ENCODE results near the gene ORAI3. TPM values are rescaled to one million over a fixed set of nuclear protein-coding genes. Genes with fewer than 3 reads are reported as not detected.

The ORAI3 gene
- total RNA-seq, 5 donors from 2014 or later (not counting 1 experiment from before 2014, with no cell fraction given) = 6.6 to 22.3 (median 20.8) TPM

DNA sequence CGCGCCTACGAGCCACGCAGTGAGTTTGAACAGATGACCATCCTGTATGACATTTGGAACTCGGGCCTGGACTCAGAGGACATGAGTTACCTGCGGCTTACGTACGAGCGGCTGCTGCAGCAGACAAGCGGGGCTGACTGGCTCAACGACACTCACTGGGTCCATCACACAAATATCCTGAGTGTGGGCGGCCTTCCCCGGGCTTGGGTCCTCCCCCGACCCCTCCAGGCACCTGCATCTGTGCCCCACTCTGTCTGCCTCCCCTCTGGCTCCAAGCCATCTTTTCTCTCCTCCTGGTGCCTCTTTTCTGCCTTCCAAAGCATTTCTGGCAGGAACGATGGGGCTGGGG is 31.1 kb downstream of the ORAI3 start:
- Mint-ChIP-seq H3K36me3 (peaks cover 33% of the 10 kb centered on the region), H3K9me3 (no peaks in the 10 kb centered on the region), H3K4me1 (peaks cover 0 to 2% (median 0%) of the 10 kb centered on the region in 3 donors), H3K27me3 (no peaks in the 10 kb centered on the region), H3K4me3 (no peak overlapping the region), H3K27ac (no peak overlapping the region)
- Histone ChIP-seq H3K27ac (ENCODE audit: low read length) (no peak overlapping the region), H3K4me3 (ENCODE audit: control insufficient read depth in 1 of 2, extremely low read depth in 1 of 2, low read length in 1 of 2) (no peak overlapping the region), H3K36me3 (ENCODE audit: control insufficient read depth in 2 of 2, extremely low read depth in 1 of 2, insufficient read depth in 1 of 2, low read length in 1 of 2) (peaks cover 34 to 62% of the 10 kb centered on the region in 2 donors), H3K27me3 (replicated peaks in 1 of 2; ENCODE audit: control insufficient read depth in 2 of 2, extremely low read depth in 1 of 2, insufficient read depth in 2 of 2, low read length in 1 of 2) (no peaks in the 10 kb centered on the region), H3K4me1 (ENCODE audit: control insufficient read depth in 1 of 2, extremely low read depth in 1 of 2, insufficient read depth in 2 of 2, low read length in 2 of 2) (peaks cover 0 to 5% of the 10 kb centered on the region in 2 experiments), H3K9me3 (no peaks in the 10 kb centered on the region)
- DNase-seq (no peak), ATAC-seq (replicated peaks in 1 of 4) (no peak)
- WGBS (ENCODE audit: insufficient coverage) = 95% methylated on average over 15 of the region's 15 CpGs
- POLR2A ChIA-PET = no interaction called here
- CTCF ChIA-PET = no interaction called here

DNA sequence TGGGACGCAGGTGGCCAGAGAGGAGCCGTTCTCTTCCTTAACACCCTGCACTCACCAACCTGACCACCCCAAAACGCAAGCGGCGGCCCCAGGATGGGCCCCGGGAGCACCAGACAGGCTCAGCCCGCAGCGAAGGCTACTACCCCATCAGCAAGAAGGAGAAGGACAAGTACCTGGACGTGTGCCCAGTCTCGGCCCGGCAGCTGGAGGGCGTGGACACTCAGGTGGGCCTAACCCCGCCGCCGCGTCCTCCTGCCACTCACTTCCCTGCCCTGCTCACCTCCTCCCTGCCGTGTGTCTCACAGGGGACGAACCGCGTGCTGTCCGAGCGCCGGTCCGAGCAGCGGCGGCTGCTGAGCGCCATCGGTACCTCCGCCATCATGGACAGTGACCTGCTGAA is 31.6 kb downstream of the ORAI3 start:
- WGBS (ENCODE audit: insufficient coverage) = 98% methylated on average over 13 of the region's 29 CpGs
- CTCF ChIA-PET = no interaction called here
- Mint-ChIP-seq H3K36me3 (peaks cover 33% of the 10 kb centered on the region), H3K4me1 (peaks cover 0 to 2% (median 0%) of the 10 kb centered on the region in 3 donors), H3K27me3 (no peaks in the 10 kb centered on the region), H3K4me3 (no peak overlapping the region), H3K27ac (no peak overlapping the region), H3K9me3 (no peaks in the 10 kb centered on the region)
- no peak overlapping the region for H3K27ac ChIP-seq (ENCODE audit: low read length)
- peaks cover 0 to 9% of the 10 kb centered on the region in 2 experiments for H3K4me1 ChIP-seq (ENCODE audit: control insufficient read depth in 1 of 2, extremely low read depth in 1 of 2, insufficient read depth in 2 of 2, low read length in 2 of 2)
- H3K27me3 ChIP-seq (replicated peaks in 1 of 2; ENCODE audit: control insufficient read depth in 2 of 2, extremely low read depth in 1 of 2, insufficient read depth in 2 of 2, low read length in 1 of 2) = no peaks in the 10 kb centered on the region
- ATAC-seq (replicated peaks in 1 of 4) (no peak), DNase-seq (no peak)
- H3K9me3 ChIP-seq = no peaks in the 10 kb centered on the region
- peaks cover 33 to 58% of the 10 kb centered on the region in 2 donors for H3K36me3 ChIP-seq (ENCODE audit: control insufficient read depth in 2 of 2, extremely low read depth in 1 of 2, insufficient read depth in 1 of 2, low read length in 1 of 2)
- POLR2A ChIA-PET = interaction anchor here in 1 of 2 donors (0.6 kb wide), 1 partner anchor 77 kb away, joined by 3 read pairs; no protein-coding TSS in a partner anchor
- H3K4me3 ChIP-seq (ENCODE audit: control insufficient read depth in 1 of 2, extremely low read depth in 1 of 2, low read length in 1 of 2) = no peak overlapping the region

DNA sequence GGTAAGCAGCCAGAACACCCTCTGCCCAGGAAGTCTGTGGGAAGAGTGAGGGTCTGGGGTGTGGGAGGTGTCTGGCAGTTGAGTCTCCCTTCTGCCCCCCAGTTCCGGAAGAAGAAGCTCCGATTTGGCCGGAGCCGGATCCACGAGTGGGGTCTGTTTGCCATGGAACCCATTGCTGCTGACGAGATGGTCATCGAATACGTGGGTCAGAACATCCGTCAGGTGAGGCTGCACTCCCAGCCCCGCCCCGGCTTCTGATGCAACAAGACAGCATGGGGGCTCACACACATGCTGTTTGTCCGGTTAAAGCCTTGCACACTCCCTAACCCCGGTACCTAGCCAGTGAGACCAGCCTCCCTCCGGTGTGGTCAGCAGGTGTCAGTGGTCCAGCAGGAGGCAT is 32.1 kb downstream of the ORAI3 start:
- no peak overlapping the region for H3K4me3 Mint-ChIP-seq
- peaks cover 29% of the 10 kb centered on the region for H3K36me3 Mint-ChIP-seq
- no peak overlapping the region for H3K27ac Mint-ChIP-seq
- Histone ChIP-seq H3K4me1 (ENCODE audit: control insufficient read depth in 1 of 2, extremely low read depth in 1 of 2, insufficient read depth in 2 of 2, low read length in 2 of 2) (peaks cover 0 to 9% of the 10 kb centered on the region in 2 experiments), H3K36me3 (ENCODE audit: control insufficient read depth in 2 of 2, extremely low read depth in 1 of 2, insufficient read depth in 1 of 2, low read length in 1 of 2) (peaks cover 30 to 53% of the 10 kb centered on the region in 2 donors), H3K9me3 (no peaks in the 10 kb centered on the region), H3K27me3 (replicated peaks in 1 of 2; ENCODE audit: control insufficient read depth in 2 of 2, extremely low read depth in 1 of 2, insufficient read depth in 2 of 2, low read length in 1 of 2) (no peaks in the 10 kb centered on the region), H3K27ac (ENCODE audit: low read length) (no peak overlapping the region), H3K4me3 (ENCODE audit: control insufficient read depth in 1 of 2, extremely low read depth in 1 of 2, low read length in 1 of 2) (no peak overlapping the region)
- 98% methylated on average over 14 of the region's 14 CpGs for WGBS (ENCODE audit: insufficient coverage)
- CTCF ChIA-PET = no interaction called here
- POLR2A ChIA-PET = no interaction called here
- DNase-seq (no peak), ATAC-seq (replicated peaks in 1 of 4) (no peak)
- H3K9me3 Mint-ChIP-seq = no peaks in the 10 kb centered on the region
- H3K4me1 Mint-ChIP-seq = peaks cover 0 to 2% (median 0%) of the 10 kb centered on the region in 3 donors
- no peaks in the 10 kb centered on the region for H3K27me3 Mint-ChIP-seq

DNA sequence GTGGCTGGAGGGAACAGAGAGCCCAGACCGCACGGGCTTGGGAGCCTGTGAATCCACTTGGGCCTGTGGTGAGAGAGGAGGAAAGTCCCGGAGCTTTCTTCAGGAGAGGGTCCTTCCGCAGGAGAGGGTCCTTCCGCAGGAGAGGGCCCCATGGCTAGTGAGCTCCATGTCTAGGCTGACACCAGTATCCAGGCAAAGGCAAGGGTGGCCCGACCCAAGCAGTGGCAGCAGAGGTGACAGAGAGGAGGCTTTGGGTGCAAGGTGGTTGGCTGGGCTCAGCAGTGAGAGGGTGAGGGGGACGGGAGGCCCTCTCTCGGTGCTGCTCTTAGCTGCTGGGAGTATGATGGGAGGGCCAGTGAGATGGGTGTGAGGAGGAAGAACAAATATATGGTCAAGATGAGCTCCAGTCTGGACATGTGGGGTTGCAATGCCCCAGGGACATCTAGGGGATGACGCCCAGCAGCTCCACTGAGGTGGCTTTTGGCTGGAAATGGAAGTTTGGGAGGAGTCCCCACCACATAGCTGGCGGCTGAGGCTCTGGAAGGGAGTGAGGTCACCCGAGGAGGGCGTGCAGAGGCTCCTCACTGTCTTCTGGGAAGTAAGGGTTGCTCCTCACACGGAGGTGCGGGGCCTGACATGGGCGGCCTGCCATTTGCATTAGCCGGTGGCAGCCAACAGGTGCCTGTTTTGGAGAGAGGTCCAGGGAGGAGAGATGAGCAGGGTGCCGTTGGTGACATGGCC is 33.9 kb downstream of the ORAI3 start:
- H3K27me3 Mint-ChIP-seq = no peaks in the 10 kb centered on the region
- WGBS (ENCODE audit: insufficient coverage) = 92% methylated on average over 11 of the region's 17 CpGs
- H3K36me3 ChIP-seq (ENCODE audit: control insufficient read depth in 2 of 2, extremely low read depth in 1 of 2, insufficient read depth in 1 of 2, low read length in 1 of 2) = peaks cover 21 to 37% of the 10 kb centered on the region in 2 donors

DNA sequence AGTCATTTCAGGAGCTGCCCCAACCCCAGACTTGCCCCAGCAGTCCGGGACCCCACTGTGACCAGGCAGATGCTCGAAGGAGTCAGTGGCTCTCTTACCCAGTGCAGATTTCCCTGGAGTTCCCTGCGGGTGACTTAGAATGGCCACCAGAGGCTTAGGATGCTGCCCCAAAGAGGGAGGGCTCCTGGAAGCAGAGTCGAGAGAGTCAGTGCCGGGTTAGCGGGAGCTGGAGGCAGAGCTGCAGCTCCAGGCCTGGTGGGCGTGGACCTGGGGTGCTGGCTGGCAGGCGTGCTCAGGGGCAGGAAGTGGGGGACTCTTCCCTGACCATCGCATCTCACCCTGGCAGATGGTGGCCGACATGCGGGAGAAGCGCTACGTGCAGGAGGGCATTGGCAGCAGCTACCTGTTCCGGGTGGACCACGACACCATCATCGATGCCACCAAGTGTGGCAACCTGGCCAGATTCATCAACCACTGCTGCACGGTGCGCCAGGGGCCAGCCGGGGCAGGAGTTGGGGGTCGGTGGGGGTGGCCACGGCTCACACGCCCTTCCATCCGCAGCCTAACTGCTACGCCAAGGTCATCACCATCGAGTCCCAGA is 34.5 kb downstream of the ORAI3 start:
- 91% methylated on average over 25 of the region's 25 CpGs for WGBS (ENCODE audit: insufficient coverage)
- H3K27ac ChIP-seq (ENCODE audit: low read length) = no peak overlapping the region
- H3K36me3 ChIP-seq (ENCODE audit: control insufficient read depth in 2 of 2, extremely low read depth in 1 of 2, insufficient read depth in 1 of 2, low read length in 1 of 2) = peaks cover 21 to 37% of the 10 kb centered on the region in 2 donors
- CTCF ChIA-PET = interaction anchor here in 1 of 2 donors (0.6 to 3.6 kb wide), 3 partner anchors 53 to 461 kb away, joined by 3 to 19 read pairs (median 8); no protein-coding TSS in a partner anchor
- no peak for DNase-seq
- no peak for ATAC-seq (replicated peaks in 1 of 4)
- POLR2A ChIA-PET = interaction anchor here in 1 of 2 donors (0.5 kb wide), 1 partner anchor 120 kb away, joined by 5 read pairs; no protein-coding TSS in a partner anchor
- no peaks in the 10 kb centered on the region for H3K27me3 ChIP-seq (replicated peaks in 1 of 2; ENCODE audit: control insufficient read depth in 2 of 2, extremely low read depth in 1 of 2, insufficient read depth in 2 of 2, low read length in 1 of 2)
- peaks cover 0 to 1% (median 0%) of the 10 kb centered on the region in 3 donors for H3K4me1 Mint-ChIP-seq
- H3K27me3 Mint-ChIP-seq = no peaks in the 10 kb centered on the region
- H3K9me3 Mint-ChIP-seq = no peaks in the 10 kb centered on the region
- H3K36me3 Mint-ChIP-seq = peaks cover 19% of the 10 kb centered on the region
- no peak overlapping the region for H3K4me3 ChIP-seq (ENCODE audit: control insufficient read depth in 1 of 2, extremely low read depth in 1 of 2, low read length in 1 of 2)
- no peak overlapping the region for H3K27ac Mint-ChIP-seq
- no peaks in the 10 kb centered on the region for H3K9me3 ChIP-seq
- no peak overlapping the region for H3K4me3 Mint-ChIP-seq
- peaks cover 0 to 9% of the 10 kb centered on the region in 2 experiments for H3K4me1 ChIP-seq (ENCODE audit: control insufficient read depth in 1 of 2, extremely low read depth in 1 of 2, insufficient read depth in 2 of 2, low read length in 2 of 2)

More for the DNA sequence above, 33.9 kb downstream of the ORAI3 start:
- Histone ChIP-seq H3K9me3 (no peaks in the 10 kb centered on the region), H3K4me3 (ENCODE audit: control insufficient read depth in 1 of 2, extremely low read depth in 1 of 2, low read length in 1 of 2) (no peak overlapping the region), H3K4me1 (ENCODE audit: control insufficient read depth in 1 of 2, extremely low read depth in 1 of 2, insufficient read depth in 2 of 2, low read length in 2 of 2) (peaks cover 0 to 9% of the 10 kb centered on the region in 2 experiments), H3K27me3 (replicated peaks in 1 of 2; ENCODE audit: control insufficient read depth in 2 of 2, extremely low read depth in 1 of 2, insufficient read depth in 2 of 2, low read length in 1 of 2) (no peaks in the 10 kb centered on the region), H3K27ac (ENCODE audit: low read length) (no peak overlapping the region)
- H3K36me3 Mint-ChIP-seq = peaks cover 19% of the 10 kb centered on the region
- H3K27ac Mint-ChIP-seq = no peak overlapping the region
- ATAC-seq (replicated peaks in 1 of 4) (no peak), DNase-seq (no peak)
- ChIA-PET POLR2A (interaction anchor here in 1 of 2 donors (0.5 kb wide), 1 partner anchor 120 kb away, joined by 5 read pairs; no protein-coding TSS in a partner anchor), CTCF (interaction anchor here in 1 of 2 donors (0.6 to 3.6 kb wide), 3 partner anchors 53 to 201 kb away, joined by 3 to 19 read pairs (median 3); no protein-coding TSS in a partner anchor)
- no peaks in the 10 kb centered on the region for H3K9me3 Mint-ChIP-seq
- peaks cover 0 to 1% (median 0%) of the 10 kb centered on the region in 3 donors for H3K4me1 Mint-ChIP-seq
- H3K4me3 Mint-ChIP-seq = no peak overlapping the region

DNA sequence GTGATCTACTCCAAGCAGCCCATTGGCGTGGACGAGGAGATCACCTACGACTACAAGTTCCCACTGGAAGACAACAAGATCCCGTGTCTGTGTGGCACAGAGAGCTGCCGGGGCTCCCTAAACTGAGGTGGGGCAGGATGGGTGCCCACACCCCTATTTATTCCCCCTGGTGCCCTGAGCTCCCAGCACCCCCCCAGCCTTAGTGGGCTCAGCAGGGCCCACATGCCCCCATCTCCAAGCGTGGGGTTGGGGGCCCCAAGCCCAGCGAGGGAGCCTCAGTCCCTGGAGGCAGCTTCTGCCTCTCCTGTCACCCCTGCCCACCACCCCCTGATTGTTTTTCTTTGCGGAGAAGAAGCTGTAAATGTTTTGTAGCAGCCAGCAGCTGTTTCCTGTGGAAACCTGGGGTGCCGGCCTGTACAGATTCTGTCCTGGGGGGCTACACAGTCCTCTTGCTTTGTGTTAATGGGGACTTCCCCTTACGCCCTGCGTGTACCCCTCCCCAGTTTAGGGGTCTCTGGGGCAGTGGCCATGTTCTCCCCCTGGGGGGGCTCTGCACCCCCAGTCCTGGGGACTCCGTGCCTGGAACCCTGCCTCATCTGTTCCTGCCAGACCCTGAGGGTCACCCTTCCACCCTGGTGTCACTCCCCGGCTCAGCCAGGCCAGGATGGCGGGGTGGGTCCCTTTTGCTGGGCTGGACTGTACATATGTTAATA is 35.2 kb downstream of the ORAI3 start:
- Mint-ChIP-seq H3K36me3 (peaks cover 13% of the 10 kb centered on the region), H3K9me3 (no peaks in the 10 kb centered on the region), H3K4me3 (no peak overlapping the region), H3K4me1 (peaks cover 0 to 1% (median 0%) of the 10 kb centered on the region in 3 donors), H3K27me3 (no peaks in the 10 kb centered on the region), H3K27ac (no peak overlapping the region)
- ATAC-seq (replicated peaks in 1 of 4) = no peak
- CTCF ChIA-PET = interaction anchor here (0.6 to 3.6 kb wide), 8 partner anchors 92 to 746 kb away, joined by 3 to 19 read pairs (median 5); no protein-coding TSS in a partner anchor
- WGBS (ENCODE audit: insufficient coverage) = 82% methylated on average over 9 of the region's 14 CpGs
- DNase-seq = no peak
- POLR2A ChIA-PET = interaction anchor here in 1 of 2 donors (0.6 kb wide), 1 partner anchor 23 kb away, joined by 3 read pairs; no protein-coding TSS in a partner anchor
- H3K4me1 ChIP-seq (ENCODE audit: control insufficient read depth in 1 of 2, extremely low read depth in 1 of 2, insufficient read depth in 2 of 2, low read length in 2 of 2) = peaks cover 0 to 9% of the 10 kb centered on the region in 2 experiments
- H3K4me3 ChIP-seq (ENCODE audit: control insufficient read depth in 1 of 2, extremely low read depth in 1 of 2, low read length in 1 of 2) = no peak overlapping the region
- H3K9me3 ChIP-seq = no peaks in the 10 kb centered on the region
- H3K36me3 ChIP-seq (ENCODE audit: control insufficient read depth in 2 of 2, extremely low read depth in 1 of 2, insufficient read depth in 1 of 2, low read length in 1 of 2) = peaks cover 21 to 32% of the 10 kb centered on the region in 2 donors
- no peaks in the 10 kb centered on the region for H3K27me3 ChIP-seq (replicated peaks in 1 of 2; ENCODE audit: control insufficient read depth in 2 of 2, extremely low read depth in 1 of 2, insufficient read depth in 2 of 2, low read length in 1 of 2)
- H3K27ac ChIP-seq (ENCODE audit: low read length) = no peak overlapping the region

All from T-cell (primary cell).